GM19324 (cell line): ENCODE results near the gene CACNA1B.
"Not testable (repeated sequence)": the region's sequence is repeated elsewhere in the genome, so short reads cannot be mapped to it uniquely, and the experiment has no call there.

Experiments used
- ATAC-seq: cut with Tn5 transposase; IDR thresholded peaks from one replicate; pipeline ENCODE4 v1.9.1; 2021; ENCODE audit warnings: mild to moderate bottlenecking, moderate library complexity; ENCODE audit not compliant: unreplicated experiment, low FRiP score

CACNA1B gene

DNA sequence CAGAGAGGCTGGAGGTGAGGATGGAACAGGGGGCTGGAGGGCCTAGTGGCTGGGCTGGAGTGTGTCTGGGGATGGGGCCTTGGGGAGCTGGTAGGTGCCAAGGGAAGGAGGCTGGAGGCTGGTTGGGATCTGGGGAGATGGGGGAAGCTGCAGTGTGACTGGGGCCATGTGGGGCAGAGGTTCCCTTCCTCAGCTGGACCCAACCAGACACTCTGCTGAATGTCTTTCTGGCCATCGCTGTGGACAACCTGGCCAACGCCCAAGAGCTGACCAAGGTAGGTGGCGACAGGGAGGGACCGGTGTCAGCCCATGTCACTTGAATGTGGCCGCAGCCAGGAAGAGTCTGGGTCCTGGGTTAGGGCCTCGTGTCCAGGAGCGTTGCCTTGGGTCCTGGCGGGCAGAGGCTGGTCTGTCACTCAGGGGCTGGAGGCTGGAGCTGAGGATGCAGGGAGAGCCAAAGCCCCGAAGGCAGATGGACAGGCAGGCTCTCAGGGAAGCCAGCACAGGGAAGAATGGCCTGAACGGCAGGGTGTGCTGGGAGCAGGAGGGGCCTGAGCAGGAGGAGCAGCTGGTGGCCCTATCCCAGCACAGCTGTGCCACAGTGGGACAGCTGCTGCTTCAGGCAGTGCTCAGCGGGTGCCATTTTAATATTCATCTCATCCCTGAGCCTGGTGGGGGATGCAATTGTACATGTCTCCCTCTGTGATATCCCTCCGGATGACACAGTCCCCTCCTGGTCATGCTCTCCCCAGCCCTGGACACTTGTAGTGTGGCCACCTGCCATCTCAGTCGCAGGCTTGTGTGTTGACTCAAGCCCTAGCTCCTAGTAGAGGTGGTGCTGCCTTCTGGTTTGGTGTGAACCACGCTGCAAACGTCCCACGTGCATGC, 132.5 kb downstream of the CACNA1B start:
- no peak for ATAC-seq

DNA sequence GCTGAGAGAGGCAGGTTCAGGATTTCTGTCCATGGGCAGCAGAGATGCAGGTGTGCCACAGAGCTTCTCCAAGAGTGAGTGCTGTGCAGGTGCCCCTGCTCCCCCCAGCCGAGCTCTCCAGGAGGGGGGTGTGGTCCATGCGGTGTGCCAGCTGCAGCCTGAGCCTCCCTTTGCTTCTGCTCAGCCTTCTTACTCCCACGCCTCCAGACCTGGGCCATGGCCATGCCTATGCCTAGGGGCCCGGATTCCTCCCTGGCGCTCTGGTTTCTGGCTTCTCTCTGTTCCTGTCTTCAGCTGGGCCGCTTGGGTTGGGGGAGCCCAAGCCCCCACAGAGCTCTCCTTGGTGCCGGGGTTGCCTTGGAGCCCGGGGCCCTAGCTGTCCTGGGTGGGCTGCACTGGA, 133.3 kb downstream of the CACNA1B start:
- ATAC-seq, result no peak

DNA sequence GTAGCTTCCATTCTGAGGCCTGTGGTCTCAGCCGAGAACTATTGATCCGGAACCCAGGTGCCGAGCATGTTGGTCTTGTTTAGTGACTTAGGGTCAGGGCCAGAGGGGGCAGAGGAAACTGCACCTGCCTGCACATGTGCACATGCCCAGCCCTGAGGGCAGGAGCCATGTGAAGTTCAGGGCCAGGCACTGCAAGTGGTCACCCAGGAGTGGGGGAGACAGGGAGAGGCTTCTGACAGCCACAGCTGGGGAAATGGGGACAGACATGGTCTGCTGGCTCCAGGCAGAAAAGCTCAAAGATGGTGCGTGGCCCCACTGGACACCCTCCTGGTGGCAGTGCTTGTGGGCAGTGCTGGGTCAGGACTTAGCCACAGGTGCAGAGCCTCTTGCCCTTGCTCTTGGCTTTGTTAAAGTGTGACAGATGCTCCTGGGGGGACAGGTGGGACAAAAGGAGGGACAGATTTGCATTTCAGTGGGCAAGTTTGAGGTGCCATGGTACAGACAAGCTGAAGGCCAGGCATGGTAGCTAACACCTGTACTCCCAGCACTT, 134.4 kb downstream of the CACNA1B start:
- no peak for ATAC-seq

GRCh38 chr9:138013273-138013672, 135.7 kb downstream of the CACNA1B start:
- ATAC-seq, result no peak

DNA sequence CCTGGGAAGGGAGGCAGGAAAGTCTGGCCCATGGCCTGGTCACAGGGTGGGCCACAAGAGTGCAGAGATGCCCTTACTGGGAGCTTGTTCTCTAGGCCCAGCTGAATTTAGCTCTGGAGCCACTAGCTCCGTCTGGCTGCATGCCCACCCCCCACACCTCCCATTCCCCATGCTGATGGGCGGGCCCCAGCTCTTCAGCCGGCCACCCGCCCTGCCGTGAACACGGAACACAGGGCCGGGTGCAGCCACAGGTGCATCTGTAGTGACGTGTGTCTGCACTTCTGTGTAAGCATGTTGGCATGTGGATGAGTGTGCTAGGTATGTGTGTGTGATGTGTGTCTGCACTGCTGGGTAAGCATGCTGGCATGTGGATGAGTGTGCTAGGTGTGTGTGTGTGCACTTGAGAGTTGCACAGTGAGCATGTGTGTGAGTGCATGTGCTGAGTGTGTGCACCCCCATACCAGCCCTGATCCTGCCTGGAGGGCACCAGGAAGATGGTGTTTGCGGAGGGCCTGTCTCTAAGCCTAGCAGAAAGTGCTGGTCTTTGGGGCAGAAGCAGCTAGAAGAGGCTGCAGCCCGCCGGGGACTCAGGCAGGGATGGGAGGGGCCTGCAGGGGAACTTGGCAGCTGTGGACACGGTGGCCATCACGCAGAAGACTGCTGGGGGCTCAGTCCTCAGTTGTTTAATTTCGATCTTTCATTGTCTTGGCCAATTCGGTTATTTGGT, 136.4 kb downstream of the CACNA1B start:
- ATAC-seq, result no peak

DNA sequence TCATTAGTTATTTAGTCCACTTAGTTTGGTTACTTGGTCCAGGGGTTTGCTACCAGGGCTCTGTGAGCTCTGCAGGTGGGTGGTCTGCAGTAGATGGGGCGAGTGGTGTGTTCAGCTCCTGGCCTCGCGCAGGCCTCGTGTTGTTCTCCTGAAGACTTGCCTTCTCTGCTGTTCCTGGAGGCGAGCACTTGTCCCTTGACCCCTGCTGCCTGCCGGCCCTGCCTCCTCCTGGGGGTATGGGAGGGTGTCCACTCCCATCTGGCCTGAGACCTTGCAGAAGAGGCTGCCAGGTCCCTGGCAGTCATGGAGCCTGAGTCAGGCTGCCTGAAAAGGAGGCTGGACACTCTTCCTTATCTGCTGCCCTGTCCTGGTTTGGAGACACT, 137.0 kb downstream of the CACNA1B start:
- ATAC-seq, result no peak

DNA sequence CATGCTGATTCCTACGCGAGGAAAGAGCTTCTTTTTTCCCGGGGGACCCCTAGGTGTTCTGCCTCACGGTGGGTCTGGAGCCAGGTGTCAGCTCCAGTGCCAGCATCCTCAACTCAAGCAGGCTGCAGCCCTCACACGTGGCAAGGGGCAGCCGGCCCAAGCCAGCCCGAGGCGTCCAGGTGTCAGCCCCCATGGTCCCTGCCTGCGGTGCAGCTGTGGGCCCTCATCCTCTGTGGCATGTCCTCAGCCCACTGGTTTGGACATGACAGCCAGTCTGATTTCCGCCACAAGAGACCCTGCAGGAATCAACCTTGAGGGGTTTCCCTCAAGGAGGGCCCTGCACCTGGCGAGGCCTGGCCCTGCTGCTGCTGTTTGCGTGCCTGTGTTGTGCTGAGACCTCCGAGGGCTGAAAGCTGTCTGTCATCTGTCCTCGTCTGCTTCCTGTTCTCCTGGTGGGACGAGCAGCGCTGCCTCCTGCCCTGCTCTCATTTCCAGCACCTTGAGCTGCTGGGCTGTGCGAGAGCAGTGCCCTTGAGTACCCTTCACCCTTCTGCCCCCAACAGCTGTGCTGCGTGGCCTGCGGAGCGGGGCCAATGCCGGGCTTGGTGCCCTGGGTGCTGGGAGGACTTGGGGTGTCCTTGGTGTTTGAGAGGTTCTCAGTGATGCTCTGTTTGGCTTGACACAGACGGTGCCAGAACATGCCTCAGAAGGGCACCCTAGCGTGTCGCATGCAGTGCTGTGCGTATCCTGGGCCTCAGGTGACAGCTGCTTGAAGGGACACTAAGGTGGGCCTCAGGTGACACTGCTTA, 137.6 kb downstream of the CACNA1B start:
- no peak for ATAC-seq

DNA sequence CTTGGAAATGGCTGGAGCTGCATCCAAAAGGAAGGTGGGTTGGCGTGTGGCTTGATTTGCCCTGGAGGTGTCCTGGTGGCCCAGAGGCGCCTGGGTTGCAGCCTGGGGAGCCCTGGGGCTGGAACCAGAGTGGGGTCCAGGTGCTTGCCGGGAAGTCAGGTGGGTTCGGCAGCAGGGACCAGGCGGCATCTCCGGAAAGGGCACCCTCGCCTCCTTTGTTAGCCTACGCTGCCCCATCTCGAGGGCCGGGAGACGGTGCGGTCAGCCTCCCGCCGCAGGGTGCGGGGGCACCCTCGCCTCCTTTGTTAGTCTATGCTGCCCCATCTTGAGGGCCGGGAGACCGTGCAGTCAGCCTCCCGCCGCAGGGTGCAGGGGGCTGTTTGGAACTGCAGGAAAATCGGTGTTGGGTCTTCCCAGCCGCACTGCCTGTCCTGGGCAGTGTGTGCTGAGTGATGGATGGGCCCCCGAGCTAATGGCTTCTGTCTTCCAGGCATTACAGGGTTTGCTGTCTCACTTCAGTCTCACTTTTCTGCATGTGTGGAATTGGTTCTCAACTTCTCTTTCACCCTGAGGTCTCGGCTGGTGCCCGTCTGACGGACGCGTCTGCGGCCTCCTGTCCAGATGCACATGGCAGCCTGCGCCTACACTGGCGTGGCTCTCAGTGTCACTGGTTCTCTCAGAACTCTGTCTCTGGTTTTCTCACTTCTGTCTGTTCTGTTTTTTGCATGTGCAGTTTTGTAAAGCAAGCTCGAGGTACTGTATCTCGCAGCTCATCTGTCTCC, 139.0 kb downstream of the CACNA1B start:
- no peak for ATAC-seq

- no peak for ATAC-seq
Measured at GRCh38 chr9:138017200-138017599, 139.6 kb downstream of the CACNA1B start.

- ATAC-seq, result not testable (repeated sequence)
Measured at GRCh38 chr9:138019514-138019913, 141.9 kb downstream of the CACNA1B start.

DNA sequence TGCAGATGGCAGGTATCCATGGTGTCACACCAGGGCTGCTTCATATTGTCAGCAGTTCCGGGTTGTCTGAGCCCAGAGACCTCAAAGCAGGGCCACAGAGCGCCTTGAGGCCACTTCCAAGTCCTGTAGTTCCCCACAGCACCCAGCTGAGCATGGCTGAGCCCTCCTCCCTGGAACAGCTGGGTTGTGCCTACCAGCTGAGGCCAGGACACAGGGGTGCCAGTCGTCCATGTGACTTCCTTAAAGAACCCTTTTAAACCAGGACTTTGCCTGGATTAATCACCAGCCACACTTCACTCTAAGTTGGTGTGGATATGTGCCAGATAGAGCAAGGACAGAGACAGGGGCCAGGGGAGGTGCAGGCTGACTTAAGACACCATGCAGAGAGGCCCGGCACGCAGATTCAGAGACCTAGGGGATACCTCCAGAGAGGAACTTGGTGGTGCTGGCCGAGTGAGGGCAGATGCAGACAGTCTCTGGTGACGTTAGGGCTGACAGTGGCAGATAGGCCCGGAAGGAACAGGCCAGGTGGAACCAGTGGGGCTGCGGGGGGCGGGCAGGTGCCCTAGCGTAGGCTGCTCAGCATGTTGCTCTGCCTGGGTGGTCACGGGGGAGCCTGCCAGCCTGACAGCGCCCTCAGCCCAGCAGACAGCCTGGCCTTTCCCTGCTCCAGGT, 142.7 kb downstream of the CACNA1B start:
- ATAC-seq, result no peak

DNA sequence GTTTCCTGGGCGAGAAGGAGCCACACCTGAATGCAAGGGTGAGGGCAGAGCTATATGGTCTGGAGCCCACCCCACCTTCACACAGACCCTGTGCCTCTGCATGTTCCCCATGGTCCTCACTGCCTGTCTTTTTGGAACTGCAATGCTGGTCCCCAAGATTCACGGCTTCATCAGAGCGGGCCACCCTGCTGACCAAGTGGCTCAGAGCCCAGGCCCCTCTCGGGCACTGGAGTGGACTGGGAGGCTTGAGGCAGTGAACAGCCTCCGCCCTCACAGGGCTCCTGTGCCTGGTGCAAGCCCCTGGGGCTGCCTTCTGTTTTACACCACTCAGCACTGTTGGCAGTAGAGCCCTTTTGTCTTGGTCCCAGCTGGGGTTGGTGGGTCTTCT, 143.2 kb downstream of the CACNA1B start:
- ATAC-seq, result no peak

GRCh38 chr9:138021251-138022056, 143.9 kb downstream of the CACNA1B start:
- no peak for ATAC-seq

GRCh38 chr9:138022121-138022741, 144.6 kb downstream of the CACNA1B start:
- ATAC-seq, result no peak

DNA sequence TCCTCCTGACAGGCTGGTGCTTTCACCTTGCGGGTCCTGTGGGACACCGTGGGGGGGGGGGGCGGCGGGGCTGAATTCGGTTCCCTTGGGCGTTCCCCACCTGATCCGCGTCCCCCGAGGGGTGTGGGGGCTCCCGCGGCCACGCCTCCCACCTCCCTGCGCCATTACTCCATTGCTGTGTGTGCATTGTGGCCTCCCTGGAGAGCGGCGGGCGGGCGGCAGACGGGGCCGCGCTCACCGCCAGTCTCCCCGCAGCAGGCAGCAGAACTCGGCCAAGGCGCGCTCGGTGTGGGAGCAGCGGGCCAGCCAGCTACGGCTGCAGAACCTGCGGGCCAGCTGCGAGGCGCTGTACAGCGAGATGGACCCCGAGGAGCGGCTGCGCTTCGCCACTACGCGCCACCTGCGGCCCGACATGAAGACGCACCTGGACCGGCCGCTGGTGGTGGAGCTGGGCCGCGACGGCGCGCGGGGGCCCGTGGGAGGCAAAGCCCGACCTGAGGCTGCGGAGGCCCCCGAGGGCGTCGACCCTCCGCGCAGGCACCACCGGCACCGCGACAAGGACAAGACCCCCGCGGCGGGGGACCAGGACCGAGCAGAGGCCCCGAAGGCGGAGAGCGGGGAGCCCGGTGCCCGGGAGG, 145.3 kb downstream of the CACNA1B start:
- no peak for ATAC-seq

DNA sequence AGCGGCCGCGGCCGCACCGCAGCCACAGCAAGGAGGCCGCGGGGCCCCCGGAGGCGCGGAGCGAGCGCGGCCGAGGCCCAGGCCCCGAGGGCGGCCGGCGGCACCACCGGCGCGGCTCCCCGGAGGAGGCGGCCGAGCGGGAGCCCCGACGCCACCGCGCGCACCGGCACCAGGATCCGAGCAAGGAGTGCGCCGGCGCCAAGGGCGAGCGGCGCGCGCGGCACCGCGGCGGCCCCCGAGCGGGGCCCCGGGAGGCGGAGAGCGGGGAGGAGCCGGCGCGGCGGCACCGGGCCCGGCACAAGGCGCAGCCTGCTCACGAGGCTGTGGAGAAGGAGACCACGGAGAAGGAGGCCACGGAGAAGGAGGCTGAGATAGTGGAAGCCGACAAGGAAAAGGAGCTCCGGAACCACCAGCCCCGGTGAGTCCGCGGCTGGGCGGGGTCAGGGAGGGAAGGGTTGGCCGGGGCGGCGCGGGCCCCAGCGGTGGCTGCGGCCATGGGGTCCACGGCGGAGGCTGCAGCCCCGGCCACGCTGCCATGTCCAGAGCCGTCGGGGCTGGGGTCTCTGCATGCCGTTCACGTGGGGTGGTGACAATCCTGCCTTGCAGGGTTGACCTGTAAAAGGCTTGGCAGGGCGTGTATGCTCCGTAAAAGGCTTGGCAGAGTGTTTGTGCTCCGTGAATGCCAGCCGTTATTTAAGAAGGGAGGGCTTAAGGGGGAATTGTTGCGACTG, 146.0 kb downstream of the CACNA1B start:
- ATAC-seq, result no peak

GRCh38 chr9:138024131-138024530, 146.5 kb downstream of the CACNA1B start:
- no peak for ATAC-seq
